KOPT-K1 (cell line): Measurements from ENCODE around the gene ALG3.

Experiments used
- H3K27ac ChIP-seq: fragments of 200-600 bp; sonication (generic); 2 replicates; pipeline ENCODE4 v1.5.1; 2016; ENCODE audit warnings: antibody characterized with exemption, mild to moderate bottlenecking, low read depth, low read length; ENCODE audit not compliant: poor library complexity, severe bottlenecking
- H3K36me3 ChIP-seq: fragments of 200-600 bp; sonication (generic); 2 replicates; pipeline ENCODE4 v1.5.1; 2017; ENCODE audit warnings: antibody characterized with exemption, mild to moderate bottlenecking, low read length, moderate library complexity; ENCODE audit not compliant: insufficient read depth
- H3K9me3 ChIP-seq: fragments of 200-600 bp; sonication (generic); 2 replicates; pipeline ENCODE4 v1.5.1; 2017; ENCODE audit warnings: antibody characterized with exemption, low read length, mild to moderate bottlenecking; ENCODE audit not compliant: insufficient read depth, poor library complexity, severe bottlenecking

The ALG3 gene

DNA sequence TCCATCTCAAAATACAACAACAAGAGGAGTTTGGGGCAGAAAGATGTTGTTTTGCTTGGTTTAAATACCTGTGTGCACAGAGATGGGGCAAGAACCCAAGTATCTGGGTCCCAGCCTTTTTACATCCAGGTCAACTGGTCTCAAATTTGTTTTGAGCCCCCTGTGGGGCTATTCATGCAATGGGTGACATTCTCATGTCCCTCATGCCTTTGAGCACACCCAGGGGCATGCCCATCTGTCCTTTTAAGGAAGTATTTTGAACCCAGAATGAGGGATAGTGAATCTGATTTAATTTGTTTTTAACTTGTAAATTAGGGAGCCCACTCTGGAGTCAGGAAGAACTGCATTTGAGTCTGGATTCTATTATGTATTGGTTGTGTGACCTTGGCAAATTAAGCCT lies 47.9 kb downstream of the ALG3 start:
- H3K9me3 ChIP-seq, result no peaks in the 10 kb centered on the region
- H3K27ac ChIP-seq, result no peak overlapping the region
- H3K36me3 ChIP-seq, result peaks cover 4% of the 10 kb centered on the region; the same call in 1 of the 2 replicates

DNA sequence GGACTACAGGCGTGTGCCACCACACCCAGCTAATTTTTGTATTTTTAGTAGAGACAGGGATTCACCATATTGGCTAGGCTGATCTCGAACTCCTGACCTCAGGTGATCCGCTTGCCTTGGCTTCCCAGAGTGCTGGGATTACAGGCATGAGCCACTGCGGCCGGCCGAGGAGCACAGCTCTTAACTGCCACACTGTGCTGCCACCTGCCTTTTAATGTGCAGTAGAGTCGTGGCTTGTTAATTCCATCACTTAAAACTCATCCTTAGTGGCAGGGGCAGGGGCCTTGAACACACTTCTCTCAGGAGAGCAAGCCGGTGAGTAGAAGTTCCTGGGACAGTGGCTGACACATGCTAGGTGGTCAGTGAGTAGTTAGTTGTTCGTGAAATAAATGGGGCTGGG lies 50.3 kb downstream of the ALG3 start:
- H3K27ac ChIP-seq, result no peak overlapping the region
- no peaks in the 10 kb centered on the region for H3K9me3 ChIP-seq
- peaks cover 27% of the 10 kb centered on the region for H3K36me3 ChIP-seq

DNA sequence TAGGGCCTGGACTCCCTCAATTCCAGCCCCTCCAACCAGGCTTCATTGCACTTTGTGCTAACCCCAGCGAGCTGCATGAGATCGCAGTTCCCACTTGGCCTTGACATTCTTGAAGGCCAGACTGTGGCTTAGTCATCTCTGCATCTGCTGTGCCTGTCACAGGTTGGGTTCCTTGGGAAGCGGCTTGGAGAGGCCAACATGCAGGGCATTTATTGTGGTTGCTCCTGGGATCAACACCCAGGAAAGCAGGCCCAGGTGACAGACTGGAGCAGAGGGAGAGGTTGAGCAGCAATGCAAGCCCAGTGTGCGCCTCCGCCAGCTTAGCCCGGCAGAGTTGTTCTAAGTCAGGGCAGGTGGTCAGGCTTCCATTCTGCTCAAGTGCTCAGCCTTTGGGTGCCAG lies 52.2 kb downstream of the ALG3 start:
- Histone ChIP-seq H3K27ac (no peak overlapping the region), H3K36me3 (peaks cover 47% of the 10 kb centered on the region), H3K9me3 (no peaks in the 10 kb centered on the region)

DNA sequence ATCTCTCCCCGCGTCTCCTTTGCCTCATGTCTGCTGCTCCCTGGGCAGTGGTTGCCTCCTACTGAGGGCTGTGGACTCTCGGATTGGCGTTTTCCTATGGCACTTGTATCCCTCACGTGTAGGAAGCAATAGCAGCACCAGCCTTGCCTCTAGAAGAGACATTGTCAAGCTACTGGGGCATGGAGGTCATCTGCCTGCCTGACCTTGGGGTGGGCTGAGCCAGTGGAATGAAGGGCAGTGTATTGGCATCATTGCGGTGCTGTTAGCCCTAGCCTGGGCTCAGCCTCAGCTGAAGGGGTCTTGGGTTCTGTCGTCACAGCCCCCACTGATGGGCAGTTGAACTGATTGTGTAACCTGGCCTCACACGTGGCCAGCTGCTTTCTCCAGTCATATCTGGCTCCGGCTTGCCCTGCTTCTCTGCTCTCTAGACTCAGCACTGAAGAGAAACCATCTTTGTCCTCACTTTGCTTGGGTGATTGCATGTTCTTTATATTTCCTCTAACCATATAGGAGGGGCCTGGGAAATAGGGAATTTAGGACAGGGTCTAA lies 54.7 kb downstream of the ALG3 start:
- no peaks in the 10 kb centered on the region for H3K9me3 ChIP-seq
- H3K36me3 ChIP-seq, result peaks cover 71% of the 10 kb centered on the region
- no peak overlapping the region for H3K27ac ChIP-seq

DNA sequence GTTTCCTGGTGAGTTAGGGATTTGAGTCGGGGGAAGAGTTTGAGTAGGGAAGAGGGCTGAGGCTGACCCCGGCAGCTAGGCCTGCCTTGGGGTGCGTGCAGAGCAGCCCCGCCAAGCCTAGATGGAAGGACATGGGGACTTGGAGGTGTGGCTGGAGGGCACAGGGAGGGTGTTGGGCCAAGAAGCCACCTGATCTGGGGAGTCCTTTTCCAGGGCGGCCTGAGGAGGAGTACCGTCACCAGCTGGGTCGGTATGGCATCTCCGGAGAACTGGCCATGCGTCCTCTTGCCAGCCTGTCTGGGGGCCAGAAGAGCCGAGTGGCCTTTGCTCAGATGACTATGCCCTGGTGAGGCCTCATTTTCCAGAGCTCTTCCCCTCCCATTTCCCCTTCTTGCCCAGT lies 55.9 kb downstream of the ALG3 start:
- Histone ChIP-seq H3K27ac (no peak overlapping the region), H3K9me3 (no peaks in the 10 kb centered on the region), H3K36me3 (peaks cover 83% of the 10 kb centered on the region)
